ENCODE data around the gene RALGPS2.
"Not testable (repeated sequence)": the region's sequence is repeated elsewhere in the genome, so short reads cannot be mapped to it uniquely, and the experiment has no call there.

Gene RALGPS2

GRCh38 chr1:178725466-178726086 is 532 bp downstream of the RALGPS2 start:
- DNase-seq, result peak; percentile 52 to 56

GRCh38 chr1:178726087-178726517 is 1.1 kb downstream of the RALGPS2 start:
- DNase-seq, result peak; percentile 70 to 75

GRCh38 chr1:178726545-178726944 is 1.5 kb downstream of the RALGPS2 start:
- no peak for DNase-seq

- no peak for DNase-seq
These were observed 2.2 kb downstream of the RALGPS2 start for GRCh38 chr1:178727014-178727895.

GRCh38 chr1:178733972-178734371 is 8.9 kb downstream of the RALGPS2 start:
- DNase-seq, result no peak

GRCh38 chr1:178738780-178739179 is 13.7 kb downstream of the RALGPS2 start:
- no peak for DNase-seq

- no peak for DNase-seq
These were observed 14.4 kb downstream of the RALGPS2 start for GRCh38 chr1:178739285-178740045.

- no peak for DNase-seq
These were observed 15.4 kb downstream of the RALGPS2 start for GRCh38 chr1:178740491-178740890.

GRCh38 chr1:178740924-178741323 is 15.9 kb downstream of the RALGPS2 start:
- no peak for DNase-seq

GRCh38 chr1:178743801-178744200 is 18.8 kb downstream of the RALGPS2 start:
- no peak for DNase-seq

- DNase-seq, result no peak
These were observed 20.2 kb downstream of the RALGPS2 start for GRCh38 chr1:178745260-178745659.

- no peak for DNase-seq
These were observed 21.3 kb downstream of the RALGPS2 start for GRCh38 chr1:178746345-178746744.

- not testable (repeated sequence) for DNase-seq
These were observed 22.3 kb downstream of the RALGPS2 start for GRCh38 chr1:178747361-178747760.

- no peak for DNase-seq
These were observed 24.6 kb downstream of the RALGPS2 start for GRCh38 chr1:178749581-178750166.

- DNase-seq, result no peak
These were observed 26.0 kb downstream of the RALGPS2 start for GRCh38 chr1:178751046-178751445.

GRCh38 chr1:178752891-178753290 is 27.8 kb downstream of the RALGPS2 start:
- no peak for DNase-seq

GRCh38 chr1:178754655-178755256 is 29.7 kb downstream of the RALGPS2 start:
- not testable (repeated sequence) for DNase-seq

- DNase-seq, result no peak
These were observed 43.4 kb downstream of the RALGPS2 start for GRCh38 chr1:178768423-178768822.

GRCh38 chr1:178772952-178773351 is 47.9 kb downstream of the RALGPS2 start:
- DNase-seq, result no peak

- DNase-seq, result no peak
These were observed 49.2 kb downstream of the RALGPS2 start for GRCh38 chr1:178774263-178774662.

GRCh38 chr1:178776553-178776952 is 51.5 kb downstream of the RALGPS2 start:
- no peak for DNase-seq

- DNase-seq, result no peak
These were observed 56.7 kb downstream of the RALGPS2 start for GRCh38 chr1:178781533-178782330.

Measured in NCI-H1930 (cell line).